ENCODE measurements around the gene ACAA2.

DNA sequence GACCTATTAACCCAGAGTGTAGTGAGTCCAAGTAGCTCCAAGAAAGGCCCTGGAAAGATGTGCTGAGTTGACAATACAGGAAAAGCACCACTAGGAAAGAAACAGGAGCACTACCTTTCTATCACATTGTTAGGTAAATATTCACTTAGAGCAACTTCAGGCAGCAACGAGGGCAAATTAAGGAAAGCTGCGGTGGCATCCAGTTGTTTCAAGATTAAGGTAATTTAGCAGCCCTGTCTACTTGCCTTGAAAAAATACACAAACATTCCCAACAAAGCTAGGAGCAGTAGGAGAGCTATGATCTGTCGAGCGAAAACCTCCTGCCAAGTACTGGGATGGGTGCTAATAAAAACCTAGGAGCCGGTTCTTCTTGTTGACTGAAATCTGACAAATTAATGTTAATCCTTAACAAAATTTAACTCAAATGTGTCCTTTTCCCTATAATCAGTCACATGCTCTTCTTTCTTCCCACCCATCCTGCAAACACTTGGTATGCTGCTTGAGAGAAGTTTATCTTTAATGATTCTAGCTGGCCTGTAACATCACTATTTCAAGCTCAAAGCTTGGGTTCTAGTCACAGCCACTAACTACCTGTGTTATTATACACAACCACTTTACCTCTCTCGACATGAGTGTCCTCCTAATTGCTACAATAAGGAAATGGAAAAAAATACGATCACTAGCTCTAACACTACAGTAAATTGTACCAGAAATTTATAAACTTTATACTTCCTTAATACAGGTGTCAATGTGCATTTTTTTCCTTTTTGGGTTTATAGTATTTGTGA, 2.0 kb downstream of the ACAA2 start:
- no peak for TF ChIP-seq POLR2A (IDR thresholded peaks at IDR 0.05; ENCODE audit: low read depth, low read length)
- no peak for TF ChIP-seq SIN3A (IDR thresholded peaks at IDR 0.05; ENCODE audit: low read depth, low read length)
- no peak for TF ChIP-seq HCFC1 (IDR thresholded peaks at IDR 0.05; ENCODE audit: low read length)
- TF ChIP-seq JUND (IDR thresholded peaks at IDR 0.05; ENCODE audit: low read depth, low read length) = no peak
- TF ChIP-seq SREBF2 (IDR thresholded peaks at IDR 0.05; ENCODE audit: low read length) = no peak
- TF ChIP-seq STAT1 (conservative IDR thresholded peaks at IDR 0.05) = no peak
- TF ChIP-seq, protein P1, sequence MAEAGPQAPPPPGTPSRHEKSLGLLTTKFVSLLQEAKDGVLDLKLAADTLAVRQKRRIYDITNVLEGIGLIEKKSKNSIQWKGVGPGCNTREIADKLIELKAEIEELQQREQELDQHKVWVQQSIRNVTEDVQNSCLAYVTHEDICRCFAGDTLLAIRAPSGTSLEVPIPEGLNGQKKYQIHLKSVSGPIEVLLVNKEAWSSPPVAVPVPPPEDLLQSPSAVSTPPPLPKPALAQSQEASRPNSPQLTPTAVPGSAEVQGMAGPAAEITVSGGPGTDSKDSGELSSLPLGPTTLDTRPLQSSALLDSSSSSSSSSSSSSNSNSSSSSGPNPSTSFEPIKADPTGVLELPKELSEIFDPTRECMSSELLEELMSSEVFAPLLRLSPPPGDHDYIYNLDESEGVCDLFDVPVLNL (IDR thresholded peaks at IDR 0.05; ENCODE audit: low read depth, low read length) = no peak
- TF ChIP-seq, protein P2, sequence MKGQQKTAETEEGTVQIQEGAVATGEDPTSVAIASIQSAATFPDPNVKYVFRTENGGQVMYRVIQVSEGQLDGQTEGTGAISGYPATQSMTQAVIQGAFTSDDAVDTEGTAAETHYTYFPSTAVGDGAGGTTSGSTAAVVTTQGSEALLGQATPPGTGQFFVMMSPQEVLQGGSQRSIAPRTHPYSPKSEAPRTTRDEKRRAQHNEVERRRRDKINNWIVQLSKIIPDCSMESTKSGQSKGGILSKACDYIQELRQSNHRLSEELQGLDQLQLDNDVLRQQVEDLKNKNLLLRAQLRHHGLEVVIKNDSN (IDR thresholded peaks at IDR 0.05; ENCODE audit: borderline replicate concordance, extremely low read length, insufficient read depth, low read depth, low read length) = no peak
- TF ChIP-seq, protein P3, sequence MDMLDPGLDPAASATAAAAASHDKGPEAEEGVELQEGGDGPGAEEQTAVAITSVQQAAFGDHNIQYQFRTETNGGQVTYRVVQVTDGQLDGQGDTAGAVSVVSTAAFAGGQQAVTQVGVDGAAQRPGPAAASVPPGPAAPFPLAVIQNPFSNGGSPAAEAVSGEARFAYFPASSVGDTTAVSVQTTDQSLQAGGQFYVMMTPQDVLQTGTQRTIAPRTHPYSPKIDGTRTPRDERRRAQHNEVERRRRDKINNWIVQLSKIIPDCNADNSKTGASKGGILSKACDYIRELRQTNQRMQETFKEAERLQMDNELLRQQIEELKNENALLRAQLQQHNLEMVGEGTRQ (IDR thresholded peaks at IDR 0.05; ENCODE audit: borderline replicate concordance, low read depth, low read length) = no peak
- TF ChIP-seq PAX5 (IDR thresholded peaks at IDR 0.05; ENCODE audit: borderline replicate concordance, low read depth, low read length) = no peak
- TF ChIP-seq POLR2AphosphoS2 (IDR thresholded peaks at IDR 0.05; ENCODE audit: low read depth, low read length) = no peak
- TF ChIP-seq, protein P4, sequence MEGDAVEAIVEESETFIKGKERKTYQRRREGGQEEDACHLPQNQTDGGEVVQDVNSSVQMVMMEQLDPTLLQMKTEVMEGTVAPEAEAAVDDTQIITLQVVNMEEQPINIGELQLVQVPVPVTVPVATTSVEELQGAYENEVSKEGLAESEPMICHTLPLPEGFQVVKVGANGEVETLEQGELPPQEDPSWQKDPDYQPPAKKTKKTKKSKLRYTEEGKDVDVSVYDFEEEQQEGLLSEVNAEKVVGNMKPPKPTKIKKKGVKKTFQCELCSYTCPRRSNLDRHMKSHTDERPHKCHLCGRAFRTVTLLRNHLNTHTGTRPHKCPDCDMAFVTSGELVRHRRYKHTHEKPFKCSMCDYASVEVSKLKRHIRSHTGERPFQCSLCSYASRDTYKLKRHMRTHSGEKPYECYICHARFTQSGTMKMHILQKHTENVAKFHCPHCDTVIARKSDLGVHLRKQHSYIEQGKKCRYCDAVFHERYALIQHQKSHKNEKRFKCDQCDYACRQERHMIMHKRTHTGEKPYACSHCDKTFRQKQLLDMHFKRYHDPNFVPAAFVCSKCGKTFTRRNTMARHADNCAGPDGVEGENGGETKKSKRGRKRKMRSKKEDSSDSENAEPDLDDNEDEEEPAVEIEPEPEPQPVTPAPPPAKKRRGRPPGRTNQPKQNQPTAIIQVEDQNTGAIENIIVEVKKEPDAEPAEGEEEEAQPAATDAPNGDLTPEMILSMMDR (IDR thresholded peaks at IDR 0.05 in 2 of 3, conservative IDR thresholded peaks at IDR 0.05 in 1 of 3; ENCODE audit: control insufficient read depth in 2 of 3, extremely low read depth in 1 of 3, insufficient read depth in 1 of 3, low read depth in 3 of 3, low read length in 3 of 3) = no peak
- TF ChIP-seq, protein P5, sequence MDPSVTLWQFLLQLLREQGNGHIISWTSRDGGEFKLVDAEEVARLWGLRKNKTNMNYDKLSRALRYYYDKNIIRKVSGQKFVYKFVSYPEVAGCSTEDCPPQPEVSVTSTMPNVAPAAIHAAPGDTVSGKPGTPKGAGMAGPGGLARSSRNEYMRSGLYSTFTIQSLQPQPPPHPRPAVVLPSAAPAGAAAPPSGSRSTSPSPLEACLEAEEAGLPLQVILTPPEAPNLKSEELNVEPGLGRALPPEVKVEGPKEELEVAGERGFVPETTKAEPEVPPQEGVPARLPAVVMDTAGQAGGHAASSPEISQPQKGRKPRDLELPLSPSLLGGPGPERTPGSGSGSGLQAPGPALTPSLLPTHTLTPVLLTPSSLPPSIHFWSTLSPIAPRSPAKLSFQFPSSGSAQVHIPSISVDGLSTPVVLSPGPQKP (IDR thresholded peaks at IDR 0.05; ENCODE audit: low read depth, low read length) = no peak
